BJ (cell line): Measurements from ENCODE around the gene COPZ1. TPM values are rescaled to one million over a fixed set of nuclear protein-coding genes. Genes with fewer than 3 reads are reported as not detected.

ENCODE experiments used
- CTCF ChIA-PET: fragments of 350-600 bp; formaldehyde crosslinking; extraction: SDS; loops from one replicate; lab custom pipeline; 2021; ENCODE audit warnings: antibody characterized with exemption, inconsistent platforms; lab: Yijun Ruan, JAX
- POLR2A ChIA-PET: fragments of 300-600 bp; sonication (Branson Sonifier 250); formaldehyde crosslinking; extraction: SDS; loops from one replicate; lab custom pipeline; 2021; ENCODE audit warnings: antibody characterized with exemption; lab: Charles Lee
- DNase-seq: peaks from one replicate; pipeline ENCODE4 v3.0.0-alpha.2; 2011; ENCODE audit warnings: low read depth
- H3K27me3 ChIP-seq: 2 replicates; pipeline ENCODE4 v1.6.0; 2011; ENCODE audit warnings: low read length; ENCODE audit not compliant: control insufficient read depth, insufficient read depth
- H3K36me3 ChIP-seq: 2 replicates; pipeline ENCODE4 v1.5.1; 2011; ENCODE audit warnings: low read length; ENCODE audit not compliant: control insufficient read depth, insufficient read depth
- H3K4me3 ChIP-seq: 2 replicates; pipeline ENCODE4 v1.5.1; 2011; ENCODE audit warnings: low read depth, mild to moderate bottlenecking, control low read depth, low read length
- CTCF ChIP-seq: IDR thresholded peaks from 2 replicates; pipeline ENCODE4 v1.5.1; 2011; ENCODE audit warnings: low read depth, mild to moderate bottlenecking, control low read depth, inconsistent platforms, low read length, moderate library complexity; ENCODE audit not compliant: insufficient read depth
- polyA plus RNA-seq: library from polyadenylated mRNA; depleted of rRNA; stranded (reverse); fragments of >200 nt; gene quantifications from 2 replicates; pipeline ENCODE4 v1.2.3, GENCODE V29; 2011

The COPZ1 gene
- polyA plus RNA-seq, 1 experiment: 203 TPM

- Histone ChIP-seq H3K36me3 (no peaks in the 10 kb centered on the region; the same call in 1 of the 2 replicates), H3K27me3 (no peaks in the 10 kb centered on the region), H3K4me3 (no peak overlapping the region)
- TF ChIP-seq CTCF: no peak
- POLR2A ChIA-PET: interaction anchor here (0.6 kb wide), 1 partner anchor 101 kb away, joined by 4 read pairs; no protein-coding TSS in a partner anchor
- no peak for DNase-seq
- CTCF ChIA-PET: interaction anchor here (1.4 to 12.1 kb wide), 2 partner anchors 29 to 30 kb away, joined by 4 to 114 read pairs; partner anchors contain the start of gene NFE2
Observed at GRCh38 chr12:54330442-54330841, 5.5 kb downstream of the COPZ1 start.

GRCh38 chr12:54331461-54331860 lies 6.5 kb downstream of the COPZ1 start:
- Histone ChIP-seq H3K4me3 (no peak overlapping the region), H3K27me3 (no peaks in the 10 kb centered on the region), H3K36me3 (no peaks in the 10 kb centered on the region; the same call in 1 of the 2 replicates)
- CTCF ChIA-PET: interaction anchor here (1.4 to 12.1 kb wide), 2 partner anchors 28 to 31 kb away, joined by 4 to 114 read pairs; partner anchors contain the start of gene NFE2
- TF ChIP-seq CTCF: no peak
- POLR2A ChIA-PET: no interaction called here
- DNase-seq: no peak

- DNase-seq: no peak
- ChIA-PET POLR2A (no interaction called here), CTCF (interaction anchor here (0.7 to 12.1 kb wide), 12 partner anchors 9 to 111 kb away, joined by 3 to 114 read pairs (median 4); partner anchors contain the start of gene COPZ1)
- Histone ChIP-seq H3K4me3 (no peak overlapping the region), H3K36me3 (no peaks in the 10 kb centered on the region; the same call in 1 of the 2 replicates), H3K27me3 (no peaks in the 10 kb centered on the region)
- TF ChIP-seq CTCF: no peak
Observed at GRCh38 chr12:54333420-54334034, 8.6 kb downstream of the COPZ1 start.

- POLR2A ChIA-PET: no interaction called here
- DNase-seq: no peak
Observed at GRCh38 chr12:54337280-54337842, 12.4 kb downstream of the COPZ1 start.

More at GRCh38 chr12:54337280-54337842, 12.4 kb downstream of the COPZ1 start:
- Histone ChIP-seq H3K27me3 (no peaks in the 10 kb centered on the region), H3K4me3 (no peak overlapping the region), H3K36me3 (peaks cover 10% of the 10 kb centered on the region)
- CTCF ChIA-PET: interaction anchor here (0.6 to 12.1 kb wide), 19 partner anchors 8 to 362 kb away, joined by 3 to 114 read pairs (median 4); partner anchors contain the start of genes COPZ1 and NFE2
- peak; percentile 31; the same call in 1 of the 2 replicates for TF ChIP-seq CTCF
